ENCODE data around the gene ADD1.
"Not testable (repeated sequence)": the region's sequence is repeated elsewhere in the genome, so short reads cannot be mapped to it uniquely, and the experiment has no call there.

- TF ChIP-seq CTCF (IDR thresholded peaks at IDR 0.05); ZFX (IDR thresholded peaks at IDR 0.05; ENCODE audit: borderline replicate concordance): not testable (repeated sequence)
Measured at GRCh38 chr4:2916696-2917095, 73.1 kb downstream of the ADD1 start.
